Mammary epithelial cell (primary cell): ENCODE results near the gene PKP2.

Source experiments
- EZH2 ChIP-seq: IDR thresholded peaks from 2 replicates; pipeline ENCODE4 v1.6.1; 2012; ENCODE audit warnings: low read length, inconsistent platforms, borderline replicate concordance
- TF ChIP-seq, protein P1 (sequence below), 2 donors: IDR thresholded peaks in 1 of 2; conservative IDR thresholded peaks in 1 of 2; 2 replicates each; pipeline ENCODE4 v1.5.1; 2011 to 2012; ENCODE audit warnings: inconsistent platforms in 2 of 2, low read length in 2 of 2, mild to moderate bottlenecking in 2 of 2, control low read depth in 1 of 2, low read depth in 1 of 2; ENCODE audit not compliant: insufficient read depth in 1 of 2; ENCODE audit errors: extremely low read depth in 1 of 2

DNA sequence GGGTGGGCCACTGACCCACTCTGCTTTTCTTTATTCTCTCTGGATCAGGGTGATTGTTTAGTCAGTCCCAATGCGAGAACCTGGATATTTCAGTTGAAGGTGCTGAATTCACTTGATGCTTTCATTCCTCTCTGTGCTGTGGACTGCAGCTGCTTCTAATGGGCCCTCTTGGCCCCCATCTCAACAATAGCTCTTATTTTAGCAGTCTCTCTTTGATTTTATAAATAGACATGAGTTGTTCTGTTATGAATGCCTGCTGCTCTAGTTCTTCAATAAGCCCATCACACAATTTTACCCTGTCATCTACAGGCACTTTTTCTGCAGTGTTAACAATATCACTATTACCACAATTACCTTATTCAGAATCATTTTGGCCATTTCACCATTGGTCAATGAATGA lies 86.7 kb downstream of the PKP2 start:
- TF ChIP-seq, protein P1, sequence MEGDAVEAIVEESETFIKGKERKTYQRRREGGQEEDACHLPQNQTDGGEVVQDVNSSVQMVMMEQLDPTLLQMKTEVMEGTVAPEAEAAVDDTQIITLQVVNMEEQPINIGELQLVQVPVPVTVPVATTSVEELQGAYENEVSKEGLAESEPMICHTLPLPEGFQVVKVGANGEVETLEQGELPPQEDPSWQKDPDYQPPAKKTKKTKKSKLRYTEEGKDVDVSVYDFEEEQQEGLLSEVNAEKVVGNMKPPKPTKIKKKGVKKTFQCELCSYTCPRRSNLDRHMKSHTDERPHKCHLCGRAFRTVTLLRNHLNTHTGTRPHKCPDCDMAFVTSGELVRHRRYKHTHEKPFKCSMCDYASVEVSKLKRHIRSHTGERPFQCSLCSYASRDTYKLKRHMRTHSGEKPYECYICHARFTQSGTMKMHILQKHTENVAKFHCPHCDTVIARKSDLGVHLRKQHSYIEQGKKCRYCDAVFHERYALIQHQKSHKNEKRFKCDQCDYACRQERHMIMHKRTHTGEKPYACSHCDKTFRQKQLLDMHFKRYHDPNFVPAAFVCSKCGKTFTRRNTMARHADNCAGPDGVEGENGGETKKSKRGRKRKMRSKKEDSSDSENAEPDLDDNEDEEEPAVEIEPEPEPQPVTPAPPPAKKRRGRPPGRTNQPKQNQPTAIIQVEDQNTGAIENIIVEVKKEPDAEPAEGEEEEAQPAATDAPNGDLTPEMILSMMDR (conservative IDR thresholded peaks at IDR 0.05 in 1 of 2, IDR thresholded peaks at IDR 0.05 in 1 of 2; ENCODE audit: extremely low read depth in 1 of 2, insufficient read depth in 1 of 2, low read depth in 1 of 2, low read length in 2 of 2): no peak
- TF ChIP-seq EZH2: no peak
